ENCODE data around the gene ATP11A. TPM values are rescaled to one million over a fixed set of nuclear protein-coding genes. Genes with fewer than 3 reads are reported as not detected.

The ATP11A gene
- total RNA-seq (2022; extraction: Qiagen RNA extraction): 6.0 to 11.0 TPM (median 10.0 TPM) in 5 replicates

DNA sequence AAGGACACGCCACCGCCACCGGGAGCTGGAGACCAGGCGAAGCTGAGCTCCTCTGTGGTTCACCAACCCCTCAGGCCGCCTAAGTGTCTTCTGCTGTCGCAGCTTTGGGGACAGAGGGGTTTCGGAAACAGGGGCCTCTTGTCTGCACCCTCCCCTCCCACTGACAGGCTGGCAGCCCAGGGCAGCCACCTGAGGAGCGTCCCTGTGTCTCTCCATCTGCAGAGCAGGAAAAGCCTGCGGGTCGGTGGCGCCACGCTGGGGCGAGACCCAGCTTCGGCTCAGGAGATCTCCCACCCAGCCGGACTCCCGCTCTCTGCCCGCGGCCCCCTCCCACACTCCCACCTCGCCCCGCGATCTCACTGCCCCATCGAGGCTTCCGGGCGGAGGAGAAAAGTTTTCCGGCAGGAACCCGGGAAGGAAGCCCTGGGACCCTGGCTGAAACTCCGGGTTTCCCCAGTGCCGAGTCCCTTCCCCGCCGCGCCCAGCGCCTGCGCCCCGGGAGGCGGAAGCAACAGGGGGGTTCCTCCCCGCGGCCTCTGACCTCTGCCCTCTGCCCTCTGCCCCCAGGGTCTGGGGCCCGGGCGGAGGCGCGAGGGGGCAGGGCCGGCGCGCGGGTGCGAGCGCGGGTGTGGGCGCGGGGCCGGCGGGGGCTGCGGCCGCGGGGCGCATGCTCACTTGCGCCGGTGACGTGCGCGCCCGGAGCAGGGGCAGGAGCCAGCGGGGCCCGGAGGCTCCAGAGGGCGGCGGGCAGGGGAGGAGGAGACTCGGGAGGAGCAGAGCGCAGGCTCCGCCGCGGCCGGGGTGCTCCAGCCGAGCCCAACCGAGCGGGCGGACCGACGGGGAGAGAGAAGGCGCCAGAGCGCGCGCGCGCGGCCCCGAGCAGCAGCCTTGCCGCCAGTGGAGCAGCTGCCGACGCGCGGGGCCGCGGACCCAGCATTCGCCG is at the start of gene ATP11A:
Gene ATP11A (plus strand): TSS at position 736 of the 943 bp plus-strand sequence. CDS start 379 bp downstream, outside the sequence.

Other genes with a start within 250 kb of the ATP11A start
- 14.6 to 18.3 TPM (median 16.5 TPM) in 5 replicates for gene TUBGCP3, start 101.9 kb upstream of the ATP11A start, total RNA-seq (2022; extraction: Qiagen RNA extraction)

Measured in A549 treated with Mapracorat at 1 μM for 4 hours (cell line).